Mucosa of descending colon (tissue), 3 donors: ENCODE data around the gene SPAG17. TPM values are rescaled to one million over a fixed set of nuclear protein-coding genes. Genes with fewer than 3 reads are reported as not detected.

Source experiments
- ATAC-seq: fragments of 200-7000 bp; cut with Tn5 transposase; one replicate; pipeline ENCODE4 v1.9.1; 2020; ENCODE audit warnings: mild to moderate bottlenecking, moderate library complexity
- DNase-seq, 3 donors: peaks; one replicate each; pipeline ENCODE4 v3.0.0-alpha.2; 2020
- H3K36me3 ChIP-seq: fragments of 200-600 bp; one replicate; pipeline ENCODE4 v1.8.0; 2021; ENCODE audit warnings: low read depth, mild to moderate bottlenecking
- H3K4me1 ChIP-seq: fragments of 200-600 bp; one replicate; pipeline ENCODE4 v1.8.0; 2021; ENCODE audit warnings: low read depth, mild to moderate bottlenecking
- H3K4me3 ChIP-seq: fragments of 200-600 bp; one replicate; pipeline ENCODE4 v1.8.0; 2021; ENCODE audit warnings: mild to moderate bottlenecking
- H3K9me3 ChIP-seq: fragments of 200-600 bp; one replicate; pipeline ENCODE4 v1.8.0; 2021; ENCODE audit warnings: mild to moderate bottlenecking
- CTCF ChIP-seq: fragments of 200-600 bp; IDR thresholded peaks from one replicate; pipeline ENCODE4 v1.8.0; 2022; ENCODE audit warnings: antibody characterized with exemption, mild to moderate bottlenecking
- intact Hi-C, 2 donors: fragments of 100-400 bp; cut with DNase I in 1 of 2; cut with micrococcal nuclease in 1 of 2; formaldehyde crosslinking; loops; one replicate each; pipeline versions ENCODE4 v1.11.0 to v1.11.1; 2022; cut with DNase I, micrococcal nuclease
- total RNA-seq, 3 donors: library from RNA; stranded (reverse); fragmentation: NEBNext Ultra II Directional in 2 of 3; extraction: Animal tissue kit (Norgen Biotek cat#: 25700) in 2 of 3; gene quantifications; one replicate each; pipeline versions ENCODE4 v1.2.1 to v1.2.4, GENCODE V29; 2021 to 2023
- donor health status: DM: no; HTN: no; CAD: no; lungs with moderate emphysema.
- donor health status: DM: no; HTN: no; CAD: no.
- donor health status: DM: no; HTN: yes; CAD: no.

The SPAG17 gene
- total RNA-seq, 3 donors from 2014 or later = not detected

GRCh38 chr1:118214866-118215265 lies 29.8 kb upstream of the SPAG17 start:
- DNase-seq (no peak), ATAC-seq (no peak)
- intact Hi-C loops = no loop called here
- no peak overlapping the region for H3K4me3 ChIP-seq
- no peaks in the 10 kb centered on the region for H3K9me3 ChIP-seq
- TF ChIP-seq CTCF = no peak
- H3K4me1 ChIP-seq = no peaks in the 10 kb centered on the region
- no peaks in the 10 kb centered on the region for H3K36me3 ChIP-seq

GRCh38 chr1:118210723-118211110 lies 25.7 kb upstream of the SPAG17 start:
- H3K4me1 ChIP-seq = no peaks in the 10 kb centered on the region
- no peak for TF ChIP-seq CTCF
- no peaks in the 10 kb centered on the region for H3K9me3 ChIP-seq
- DNase-seq = no peak
- H3K36me3 ChIP-seq = no peaks in the 10 kb centered on the region
- H3K4me3 ChIP-seq = no peak overlapping the region
- intact Hi-C loops = no loop called here
- ATAC-seq = no peak

GRCh38 chr1:118210051-118210722 lies 25.2 kb upstream of the SPAG17 start:
- Histone ChIP-seq H3K4me1 (no peaks in the 10 kb centered on the region), H3K9me3 (no peaks in the 10 kb centered on the region), H3K4me3 (no peak overlapping the region), H3K36me3 (no peaks in the 10 kb centered on the region)
- no peak for ATAC-seq
- TF ChIP-seq CTCF = no peak
- intact Hi-C loops = no loop called here
- DNase-seq = no peak

- Histone ChIP-seq H3K4me1 (no peaks in the 10 kb centered on the region), H3K9me3 (no peaks in the 10 kb centered on the region), H3K36me3 (no peaks in the 10 kb centered on the region), H3K4me3 (no peak overlapping the region)
- TF ChIP-seq CTCF = no peak
- no peak for DNase-seq
- intact Hi-C loops = no loop called here
- ATAC-seq = no peak
These were observed 24.6 kb upstream of the SPAG17 start for GRCh38 chr1:118209648-118210047.

- no peak for TF ChIP-seq CTCF
- intact Hi-C loops = no loop called here
- H3K9me3 ChIP-seq = no peaks in the 10 kb centered on the region
- DNase-seq (no peak), ATAC-seq (no peak)
- no peak overlapping the region for H3K4me3 ChIP-seq
- H3K36me3 ChIP-seq = no peaks in the 10 kb centered on the region
- H3K4me1 ChIP-seq = no peaks in the 10 kb centered on the region
These were observed 21.9 kb upstream of the SPAG17 start for GRCh38 chr1:118206966-118207365.

- Histone ChIP-seq H3K4me3 (no peak overlapping the region), H3K4me1 (no peaks in the 10 kb centered on the region), H3K36me3 (no peaks in the 10 kb centered on the region), H3K9me3 (no peaks in the 10 kb centered on the region)
- TF ChIP-seq CTCF = no peak
- DNase-seq (no peak), ATAC-seq (no peak)
- intact Hi-C loops = no loop called here
These were observed 19.6 kb upstream of the SPAG17 start for GRCh38 chr1:118204648-118205047.
